ENCODE data around the gene ALDH4A1.

The ALDH4A1 gene

GRCh38 chr1:18866314-18866713 is 36.0 kb downstream of the ALDH4A1 start:
- Histone ChIP-seq H3K18ac (ENCODE audit: low read length) (no peak overlapping the region), H4K8ac (ENCODE audit: low read depth, low read length) (no peak overlapping the region), H4K91ac (ENCODE audit: low read depth, low read length, poor library complexity) (no peak overlapping the region), H3K23ac (ENCODE audit: low read depth, low read length, poor library complexity) (no peak overlapping the region), H3K79me1 (ENCODE audit: low read depth, low read length) (peaks cover 2% of the 10 kb centered on the region), H2BK15ac (ENCODE audit: low read length) (no peak overlapping the region), H3K9ac (ENCODE audit: low read depth, low read length, poor library complexity) (no peak overlapping the region), H2BK5ac (ENCODE audit: low read length) (no peak overlapping the region), H2AFZ (ENCODE audit: low read length) (no peak overlapping the region), H3K27ac (replicated peaks; ENCODE audit: low read length) (no peak overlapping the region), H3K9me3 (replicated peaks in 1 of 2; ENCODE audit: control insufficient read depth in 2 of 2, insufficient read depth in 1 of 2, low read depth in 1 of 2, low read length in 2 of 2) (no peaks in the 10 kb centered on the region), H3K4me3 (ENCODE audit: low read length in 2 of 2) (no peak overlapping the region), H3K4ac (ENCODE audit: low read length) (no peak overlapping the region), H3K4me2 (ENCODE audit: insufficient read depth, low read length, poor library complexity, severe bottlenecking) (no peak overlapping the region), H2AK5ac (ENCODE audit: low read depth, low read length) (no peak overlapping the region), H3K4me1 (ENCODE audit: control insufficient read depth in 2 of 2, insufficient read depth in 1 of 2, low read depth in 1 of 2, low read length in 2 of 2) (no peaks in the 10 kb centered on the region), H3K14ac (ENCODE audit: low read length) (no peak overlapping the region), H2BK12ac (ENCODE audit: low read length) (no peak overlapping the region), H3K36me3 (replicated peaks in 1 of 2; ENCODE audit: control insufficient read depth in 2 of 2, insufficient read depth in 2 of 2, low read length in 2 of 2) (no peaks in the 10 kb centered on the region), H2BK120ac (ENCODE audit: low read depth, low read length) (no peak overlapping the region), H3K27me3 (ENCODE audit: control insufficient read depth in 3 of 3, insufficient read depth in 3 of 3, low read depth in 1 of 3, low read length in 3 of 3) (peaks cover 0 to 46% (median 0%) of the 10 kb centered on the region in 3 experiments)
- no peak for DNase-seq (ENCODE audit: low spot score)
- no CpG with 5 or more reads among the region's 6 CpGs for WGBS, 2 donors (ENCODE audit: extremely low coverage in 2 of 2, insufficient read length in 2 of 2, insufficient replicate concordance in 1 of 2)

GRCh38 chr1:18865176-18865575 is 37.2 kb downstream of the ALDH4A1 start:
- Histone ChIP-seq H3K4ac (ENCODE audit: low read length) (no peak overlapping the region), H2BK5ac (ENCODE audit: low read length) (no peak overlapping the region), H4K91ac (ENCODE audit: low read depth, low read length, poor library complexity) (no peak overlapping the region), H3K4me2 (ENCODE audit: insufficient read depth, low read length, poor library complexity, severe bottlenecking) (no peak overlapping the region), H3K14ac (ENCODE audit: low read length) (no peak overlapping the region), H2BK120ac (ENCODE audit: low read depth, low read length) (no peak overlapping the region), H3K9me3 (replicated peaks in 1 of 2; ENCODE audit: control insufficient read depth in 2 of 2, insufficient read depth in 1 of 2, low read depth in 1 of 2, low read length in 2 of 2) (no peaks in the 10 kb centered on the region), H4K8ac (ENCODE audit: low read depth, low read length) (no peak overlapping the region), H3K27me3 (ENCODE audit: control insufficient read depth in 3 of 3, insufficient read depth in 3 of 3, low read depth in 1 of 3, low read length in 3 of 3) (peaks cover 0 to 49% (median 0%) of the 10 kb centered on the region in 3 experiments), H2AFZ (ENCODE audit: low read length) (no peak overlapping the region), H3K4me1 (ENCODE audit: control insufficient read depth in 2 of 2, insufficient read depth in 1 of 2, low read depth in 1 of 2, low read length in 2 of 2) (no peaks in the 10 kb centered on the region), H3K23ac (ENCODE audit: low read depth, low read length, poor library complexity) (no peak overlapping the region), H2AK5ac (ENCODE audit: low read depth, low read length) (no peak overlapping the region), H3K36me3 (replicated peaks in 1 of 2; ENCODE audit: control insufficient read depth in 2 of 2, insufficient read depth in 2 of 2, low read length in 2 of 2) (no peaks in the 10 kb centered on the region), H3K4me3 (ENCODE audit: low read length in 2 of 2) (peak overlapping the region in 1 of 2 donors; percentile 13), H3K9ac (ENCODE audit: low read depth, low read length, poor library complexity) (peak overlapping the region; percentile 75), H3K79me1 (ENCODE audit: low read depth, low read length) (peaks cover 2% of the 10 kb centered on the region), H2BK15ac (ENCODE audit: low read length) (no peak overlapping the region), H3K27ac (replicated peaks; ENCODE audit: low read length) (no peak overlapping the region), H2BK12ac (ENCODE audit: low read length) (no peak overlapping the region), H3K18ac (ENCODE audit: low read length) (peak overlapping the region; percentile 69)
- no CpG with 5 or more reads among the region's 9 CpGs for WGBS, 2 donors (ENCODE audit: extremely low coverage in 2 of 2, insufficient read length in 2 of 2, insufficient replicate concordance in 1 of 2)
- no peak for DNase-seq (ENCODE audit: low spot score)

GRCh38 chr1:18861590-18861989 is 40.8 kb downstream of the ALDH4A1 start:
- Histone ChIP-seq H3K14ac (ENCODE audit: low read length) (no peak overlapping the region), H3K4ac (ENCODE audit: low read length) (no peak overlapping the region)

GRCh38 chr1:18861082-18861481 is 41.3 kb downstream of the ALDH4A1 start:
- H2BK120ac ChIP-seq (ENCODE audit: low read depth, low read length), result no peak overlapping the region
- H4K8ac ChIP-seq (ENCODE audit: low read depth, low read length), result no peak overlapping the region
- H3K4me3 ChIP-seq (ENCODE audit: low read length in 2 of 2), result peak overlapping the region in 1 of 2 donors; percentile 59
- H3K9me3 ChIP-seq (replicated peaks in 1 of 2; ENCODE audit: control insufficient read depth in 2 of 2, insufficient read depth in 1 of 2, low read depth in 1 of 2, low read length in 2 of 2), result peaks cover 0 to 5% of the 10 kb centered on the region in 2 donors
- no peaks in the 10 kb centered on the region for H3K4me1 ChIP-seq (ENCODE audit: control insufficient read depth in 2 of 2, insufficient read depth in 1 of 2, low read depth in 1 of 2, low read length in 2 of 2)
- H3K4ac ChIP-seq (ENCODE audit: low read length), result no peak overlapping the region
- no peak overlapping the region for H3K23ac ChIP-seq (ENCODE audit: low read depth, low read length, poor library complexity)
- H3K27me3 ChIP-seq (ENCODE audit: control insufficient read depth in 3 of 3, insufficient read depth in 3 of 3, low read depth in 1 of 3, low read length in 3 of 3), result peaks cover 0 to 40% (median 0%) of the 10 kb centered on the region in 3 experiments
- no peak for DNase-seq (ENCODE audit: low spot score)
- no peak overlapping the region for H3K14ac ChIP-seq (ENCODE audit: low read length)
- H2BK12ac ChIP-seq (ENCODE audit: low read length), result no peak overlapping the region
- no peak overlapping the region for H2AK5ac ChIP-seq (ENCODE audit: low read depth, low read length)
- H3K18ac ChIP-seq (ENCODE audit: low read length), result no peak overlapping the region
- peaks cover 2% of the 10 kb centered on the region for H3K79me1 ChIP-seq (ENCODE audit: low read depth, low read length)
- H4K91ac ChIP-seq (ENCODE audit: low read depth, low read length, poor library complexity), result no peak overlapping the region
- H2BK5ac ChIP-seq (ENCODE audit: low read length), result no peak overlapping the region
- WGBS, 2 donors (ENCODE audit: extremely low coverage in 2 of 2, insufficient read length in 2 of 2, insufficient replicate concordance in 1 of 2), result no CpG with 5 or more reads among the region's 9 CpGs
- no peak overlapping the region for H3K27ac ChIP-seq (replicated peaks; ENCODE audit: low read length)
- no peak overlapping the region for H2BK15ac ChIP-seq (ENCODE audit: low read length)
- H3K9ac ChIP-seq (ENCODE audit: low read depth, low read length, poor library complexity), result no peak overlapping the region
- no peak overlapping the region for H2AFZ ChIP-seq (ENCODE audit: low read length)
- no peaks in the 10 kb centered on the region for H3K36me3 ChIP-seq (replicated peaks in 1 of 2; ENCODE audit: control insufficient read depth in 2 of 2, insufficient read depth in 2 of 2, low read length in 2 of 2)
- no peak overlapping the region for H3K4me2 ChIP-seq (ENCODE audit: insufficient read depth, low read length, poor library complexity, severe bottlenecking)

More at GRCh38 chr1:18861590-18861989, 40.8 kb downstream of the ALDH4A1 start:
- H2BK12ac ChIP-seq (ENCODE audit: low read length), result no peak overlapping the region
- H3K27ac ChIP-seq (replicated peaks; ENCODE audit: low read length), result no peak overlapping the region
- H2AK5ac ChIP-seq (ENCODE audit: low read depth, low read length), result no peak overlapping the region
- no peak overlapping the region for H4K8ac ChIP-seq (ENCODE audit: low read depth, low read length)
- H3K4me2 ChIP-seq (ENCODE audit: insufficient read depth, low read length, poor library complexity, severe bottlenecking), result no peak overlapping the region
- H3K23ac ChIP-seq (ENCODE audit: low read depth, low read length, poor library complexity), result no peak overlapping the region
- H3K18ac ChIP-seq (ENCODE audit: low read length), result peak overlapping the region; percentile 41
- DNase-seq (ENCODE audit: low spot score), result no peak
- H2BK15ac ChIP-seq (ENCODE audit: low read length), result no peak overlapping the region
- H3K4me1 ChIP-seq (ENCODE audit: control insufficient read depth in 2 of 2, insufficient read depth in 1 of 2, low read depth in 1 of 2, low read length in 2 of 2), result no peaks in the 10 kb centered on the region
- H3K4me3 ChIP-seq (ENCODE audit: low read length in 2 of 2), result no peak overlapping the region
- no peak overlapping the region for H3K9ac ChIP-seq (ENCODE audit: low read depth, low read length, poor library complexity)
- H2BK5ac ChIP-seq (ENCODE audit: low read length), result no peak overlapping the region
- no peak overlapping the region for H2AFZ ChIP-seq (ENCODE audit: low read length)
- peaks cover 2% of the 10 kb centered on the region for H3K79me1 ChIP-seq (ENCODE audit: low read depth, low read length)
- H3K9me3 ChIP-seq (replicated peaks in 1 of 2; ENCODE audit: control insufficient read depth in 2 of 2, insufficient read depth in 1 of 2, low read depth in 1 of 2, low read length in 2 of 2), result peaks cover 0 to 5% of the 10 kb centered on the region in 2 donors
- H2BK120ac ChIP-seq (ENCODE audit: low read depth, low read length), result no peak overlapping the region
- H3K27me3 ChIP-seq (ENCODE audit: control insufficient read depth in 3 of 3, insufficient read depth in 3 of 3, low read depth in 1 of 3, low read length in 3 of 3), result peaks cover 0 to 44% (median 0%) of the 10 kb centered on the region in 3 experiments
- H3K36me3 ChIP-seq (replicated peaks in 1 of 2; ENCODE audit: control insufficient read depth in 2 of 2, insufficient read depth in 2 of 2, low read length in 2 of 2), result no peaks in the 10 kb centered on the region
- H4K91ac ChIP-seq (ENCODE audit: low read depth, low read length, poor library complexity), result no peak overlapping the region
- no CpG with 5 or more reads among the region's 8 CpGs for WGBS, 2 donors (ENCODE audit: extremely low coverage in 2 of 2, insufficient read length in 2 of 2, insufficient replicate concordance in 1 of 2)
